COR-L47 (cell line): ENCODE data around the gene GRM8.

Source experiments
- DNase-seq: peaks from one replicate; lab custom pipeline; 2025; lab: John Stamatoyannopoulos, UW

Gene GRM8

GRCh38 chr7:127230192-127230925, 22.4 kb downstream of the GRM8 start:
- DNase-seq: no peak

- no peak for DNase-seq
Measured at GRCh38 chr7:127226685-127227374, 25.9 kb downstream of the GRM8 start.

GRCh38 chr7:127221731-127222130, 31.0 kb downstream of the GRM8 start:
- DNase-seq: no peak

- DNase-seq: no peak
Measured at GRCh38 chr7:127214956-127215718, 37.6 kb downstream of the GRM8 start.

- no peak for DNase-seq
Measured at GRCh38 chr7:127209886-127210285, 42.9 kb downstream of the GRM8 start.

- DNase-seq: no peak
Measured at GRCh38 chr7:127208860-127209259, 43.9 kb downstream of the GRM8 start.

- no peak for DNase-seq
Measured at GRCh38 chr7:127208351-127208750, 44.4 kb downstream of the GRM8 start.

- DNase-seq: no peak
Measured at GRCh38 chr7:127207806-127208205, 44.9 kb downstream of the GRM8 start.

GRCh38 chr7:127207230-127207629, 45.5 kb downstream of the GRM8 start:
- DNase-seq: no peak

- no peak for DNase-seq
Measured at GRCh38 chr7:127194571-127194970, 58.2 kb downstream of the GRM8 start.

GRCh38 chr7:127189886-127190285, 62.9 kb downstream of the GRM8 start:
- no peak for DNase-seq

- DNase-seq: peak; percentile 30
Measured at GRCh38 chr7:127189074-127189473, 63.7 kb downstream of the GRM8 start.

GRCh38 chr7:127187740-127188139, 65.0 kb downstream of the GRM8 start:
- no peak for DNase-seq

GRCh38 chr7:127186686-127187085, 66.1 kb downstream of the GRM8 start:
- DNase-seq: no peak

GRCh38 chr7:127177156-127177555, 75.6 kb downstream of the GRM8 start:
- DNase-seq: no peak

GRCh38 chr7:127162366-127162765, 90.4 kb downstream of the GRM8 start:
- DNase-seq: no peak

GRCh38 chr7:127158659-127159058, 94.1 kb downstream of the GRM8 start:
- no peak for DNase-seq

GRCh38 chr7:127154958-127155357, 97.8 kb downstream of the GRM8 start:
- no peak for DNase-seq

GRCh38 chr7:127154101-127154500, 98.6 kb downstream of the GRM8 start:
- DNase-seq: no peak

GRCh38 chr7:127153315-127153714, 99.4 kb downstream of the GRM8 start:
- DNase-seq: no peak

GRCh38 chr7:127152423-127152822, 100.3 kb downstream of the GRM8 start:
- no peak for DNase-seq

GRCh38 chr7:127151379-127151778, 101.4 kb downstream of the GRM8 start:
- DNase-seq: no peak

- no peak for DNase-seq
Measured at GRCh38 chr7:127150543-127150942, 102.2 kb downstream of the GRM8 start.
